Measurements from ENCODE around the gene PLS3.
"Not testable (repeated sequence)": the region's sequence is repeated elsewhere in the genome, so short reads cannot be mapped to it uniquely, and the experiment has no call there.

PLS3 gene

GRCh38 chrX:115642311-115642710 is 81.3 kb downstream of the PLS3 start:
- Histone ChIP-seq H3K9ac (no peak overlapping the region), H3K4me3 (ENCODE audit: low read depth, low read length) (no peak overlapping the region), H3K36me3 (ENCODE audit: control insufficient read depth, insufficient read depth, low read length) (no peaks in the 10 kb centered on the region), H3K27ac (no peak overlapping the region), H3K79me2 (no peaks in the 10 kb centered on the region), H3K27me3 (ENCODE audit: control insufficient read depth, insufficient read depth, low read length) (no peaks in the 10 kb centered on the region), H2AFZ (no peak overlapping the region), H3K4me2 (ENCODE audit: low read length) (no peak overlapping the region), H3K4me1 (no peaks in the 10 kb centered on the region), H3K9me3 (ENCODE audit: control insufficient read depth, low read length) (no peaks in the 10 kb centered on the region)
- no peak for TF ChIP-seq CTCF (IDR thresholded peaks at IDR 0.05)

GRCh38 chrX:115642895-115643530 is 82.0 kb downstream of the PLS3 start:
- H3K9ac ChIP-seq, result no peak overlapping the region
- peak; percentile 91 for TF ChIP-seq CTCF (IDR thresholded peaks at IDR 0.05)
- H3K4me3 ChIP-seq (ENCODE audit: low read depth, low read length), result no peak overlapping the region
- no peaks in the 10 kb centered on the region for H3K4me1 ChIP-seq
- H3K27ac ChIP-seq, result no peak overlapping the region
- H3K4me2 ChIP-seq (ENCODE audit: low read length), result no peak overlapping the region
- no peaks in the 10 kb centered on the region for H3K27me3 ChIP-seq (ENCODE audit: control insufficient read depth, insufficient read depth, low read length)
- H3K9me3 ChIP-seq (ENCODE audit: control insufficient read depth, low read length), result no peaks in the 10 kb centered on the region
- H3K36me3 ChIP-seq (ENCODE audit: control insufficient read depth, insufficient read depth, low read length), result no peaks in the 10 kb centered on the region
- no peak overlapping the region for H2AFZ ChIP-seq
- H3K79me2 ChIP-seq, result no peaks in the 10 kb centered on the region

GRCh38 chrX:115644397-115644796 is 83.4 kb downstream of the PLS3 start:
- H3K79me2 ChIP-seq; H3K4me1 ChIP-seq; H2AFZ ChIP-seq; H3K27ac ChIP-seq; H3K27me3 ChIP-seq (ENCODE audit: control insufficient read depth, insufficient read depth, low read length); H3K9ac ChIP-seq; H3K4me2 ChIP-seq (ENCODE audit: low read length); H3K36me3 ChIP-seq (ENCODE audit: control insufficient read depth, insufficient read depth, low read length); H3K9me3 ChIP-seq (ENCODE audit: control insufficient read depth, low read length); H3K4me3 ChIP-seq (ENCODE audit: low read depth, low read length): not testable (repeated sequence)

- H3K9me3 ChIP-seq (ENCODE audit: control insufficient read depth, low read length), result no peaks in the 10 kb centered on the region
- no peak overlapping the region for H3K9ac ChIP-seq
- H3K27me3 ChIP-seq (ENCODE audit: control insufficient read depth, insufficient read depth, low read length), result no peaks in the 10 kb centered on the region
- TF ChIP-seq CTCF (IDR thresholded peaks at IDR 0.05), result no peak
- no peak overlapping the region for H2AFZ ChIP-seq
- no peaks in the 10 kb centered on the region for H3K4me1 ChIP-seq
- H3K4me2 ChIP-seq (ENCODE audit: low read length), result no peak overlapping the region
- H3K36me3 ChIP-seq (ENCODE audit: control insufficient read depth, insufficient read depth, low read length), result no peaks in the 10 kb centered on the region
- H3K79me2 ChIP-seq, result no peaks in the 10 kb centered on the region
- H3K4me3 ChIP-seq (ENCODE audit: low read depth, low read length), result no peak overlapping the region
- no peak overlapping the region for H3K27ac ChIP-seq
Observed at GRCh38 chrX:115649461-115650063, 88.6 kb downstream of the PLS3 start.

- H3K4me1 ChIP-seq, result no peaks in the 10 kb centered on the region
- no peaks in the 10 kb centered on the region for H3K36me3 ChIP-seq (ENCODE audit: control insufficient read depth, insufficient read depth, low read length)
- no peak overlapping the region for H2AFZ ChIP-seq
- H3K79me2 ChIP-seq, result no peaks in the 10 kb centered on the region
- no peak overlapping the region for H3K27ac ChIP-seq
- H3K9me3 ChIP-seq (ENCODE audit: control insufficient read depth, low read length), result no peaks in the 10 kb centered on the region
- H3K9ac ChIP-seq, result no peak overlapping the region
- no peaks in the 10 kb centered on the region for H3K27me3 ChIP-seq (ENCODE audit: control insufficient read depth, insufficient read depth, low read length)
- H3K4me3 ChIP-seq (ENCODE audit: low read depth, low read length), result no peak overlapping the region
- TF ChIP-seq CTCF (IDR thresholded peaks at IDR 0.05), result no peak
- no peak overlapping the region for H3K4me2 ChIP-seq (ENCODE audit: low read length)
Observed at GRCh38 chrX:115650449-115650848, 89.5 kb downstream of the PLS3 start.

All from parathyroid adenoma (tissue), 2 donors.